ENCODE results near the gene CCDC51. TPM values are rescaled to one million over a fixed set of nuclear protein-coding genes. Genes with fewer than 3 reads are reported as not detected.

The CCDC51 gene
- polyA plus RNA-seq, 1 donor from 2014 or later = 27.2 TPM

GRCh38 chr3:48472673-48472922 is 32.7 kb upstream of the CCDC51 start:
- peaks cover 15% of the 10 kb centered on the region for H3K79me2 ChIP-seq (replicated peaks; ENCODE audit: insufficient read depth, low read length)
- H3K27ac ChIP-seq (ENCODE audit: low read length) = peak overlapping the region; percentile 89
- no peaks in the 10 kb centered on the region for H4K20me1 ChIP-seq (ENCODE audit: insufficient read depth)
- no peaks in the 10 kb centered on the region for H3K36me3 ChIP-seq (ENCODE audit: insufficient read depth, low read length)
- no peak for TF ChIP-seq MXI1 (conservative IDR thresholded peaks at IDR 0.05; ENCODE audit: poor library complexity, severe bottlenecking)
- peak; percentile 33 for TF ChIP-seq TAF1 (IDR thresholded peaks at IDR 0.05; ENCODE audit: low read depth)
- H2AFZ ChIP-seq (ENCODE audit: low read depth, low read length) = peak overlapping the region; percentile 99
- peak overlapping the region; percentile 73 for H3K4me3 ChIP-seq (ENCODE audit: low read length)
- no peaks in the 10 kb centered on the region for H3F3A ChIP-seq (ENCODE audit: insufficient read depth, low read length, poor library complexity, severe bottlenecking)
- H3K9me3 ChIP-seq (ENCODE audit: low read length) = no peaks in the 10 kb centered on the region
- H3K9me2 ChIP-seq (ENCODE audit: insufficient read depth, low read length) = no peaks in the 10 kb centered on the region
- no peaks in the 10 kb centered on the region for H3K27me3 ChIP-seq (ENCODE audit: insufficient read depth, low read depth, low read length)
- peak overlapping the region; percentile 90 for H3K9ac ChIP-seq (ENCODE audit: low read length)
- peak overlapping the region; percentile 77 for H3K4me2 ChIP-seq (ENCODE audit: low read length)

GRCh38 chr3:48470286-48470685 is 30.4 kb upstream of the CCDC51 start:
- H2AFZ ChIP-seq (ENCODE audit: low read depth, low read length) = no peak overlapping the region
- no peaks in the 10 kb centered on the region for H3K36me3 ChIP-seq (ENCODE audit: insufficient read depth, low read length)
- no peak overlapping the region for H3K4me3 ChIP-seq (ENCODE audit: low read length)
- H3K9me3 ChIP-seq (ENCODE audit: low read length) = no peaks in the 10 kb centered on the region
- H3K9me2 ChIP-seq (ENCODE audit: insufficient read depth, low read length) = no peaks in the 10 kb centered on the region
- TF ChIP-seq POLR2AphosphoS5 (IDR thresholded peaks at IDR 0.05) = no peak
- TF ChIP-seq EZH2 (IDR thresholded peaks at IDR 0.05; ENCODE audit: borderline replicate concordance, insufficient read depth, low read length, poor library complexity, severe bottlenecking) = no peak
- TF ChIP-seq EP300 (conservative IDR thresholded peaks at IDR 0.05; ENCODE audit: poor library complexity, severe bottlenecking) = no peak
- no peak for TF ChIP-seq MXI1 (conservative IDR thresholded peaks at IDR 0.05; ENCODE audit: poor library complexity, severe bottlenecking)
- TF ChIP-seq RAD21 (conservative IDR thresholded peaks at IDR 0.05) = no peak
- no peak for TF ChIP-seq TAF1 (IDR thresholded peaks at IDR 0.05; ENCODE audit: low read depth)
- TF ChIP-seq CTCF (IDR thresholded peaks at IDR 0.05; ENCODE audit: poor library complexity, severe bottlenecking) = no peak
- no peak for TF ChIP-seq REST (IDR thresholded peaks at IDR 0.05; ENCODE audit: borderline replicate concordance)
- TF ChIP-seq SMC3 (conservative IDR thresholded peaks at IDR 0.05; ENCODE audit: poor library complexity) = no peak
- no peaks in the 10 kb centered on the region for H3F3A ChIP-seq (ENCODE audit: insufficient read depth, low read length, poor library complexity, severe bottlenecking)
- H3K27ac ChIP-seq (ENCODE audit: low read length) = no peak overlapping the region
- no peaks in the 10 kb centered on the region for H3K27me3 ChIP-seq (ENCODE audit: insufficient read depth, low read depth, low read length)
- no peaks in the 10 kb centered on the region for H4K20me1 ChIP-seq (ENCODE audit: insufficient read depth)
- no peak overlapping the region for H3K4me2 ChIP-seq (ENCODE audit: low read length)
- peaks cover 15% of the 10 kb centered on the region for H3K79me2 ChIP-seq (replicated peaks; ENCODE audit: insufficient read depth, low read length)
- H3K9ac ChIP-seq (ENCODE audit: low read length) = no peak overlapping the region
